HEK293 (cell line): ENCODE results near the gene SLITRK3.

Experiments
- CTCF ChIA-PET: fragments of 350-600 bp; formaldehyde crosslinking; extraction: SDS; loops from one replicate; lab custom pipeline; 2021; ENCODE audit warnings: antibody characterized with exemption; lab: Yijun Ruan, JAX
- POLR2A ChIA-PET: fragments of 300-600 bp; formaldehyde crosslinking; extraction: SDS; loops from one replicate; lab custom pipeline; 2020; ENCODE audit warnings: antibody characterized with exemption, inconsistent platforms; lab: Yijun Ruan, JAX
- H3K27ac ChIP-seq: fragments of 200-500 bp; sonication (Bioruptor generic); 2 replicates; pipeline ENCODE4 v1.5.1; 2014; ENCODE audit warnings: low read depth, low read length, control low read depth, inconsistent platforms; ENCODE audit errors: extremely low read depth
- H3K36me3 ChIP-seq, 2 experiments: fragments of 200-500 bp in 1 of 2; sonication (Bioruptor generic) in 1 of 2; 1 replicate in 1 of 2; 2 replicates in 1 of 2; pipeline ENCODE4 v1.5.1; 2014 to 2017; ENCODE audit warnings: inconsistent platforms in 2 of 2, low read length in 2 of 2; ENCODE audit not compliant: control insufficient read depth in 2 of 2, insufficient read depth in 1 of 2
- H3K4me1 ChIP-seq: fragments of 200-500 bp; sonication (Bioruptor generic); 2 replicates; pipeline ENCODE4 v1.5.1; 2014; ENCODE audit warnings: mild to moderate bottlenecking, low read length, inconsistent platforms; ENCODE audit not compliant: control insufficient read depth, insufficient read depth
- H3K4me3 ChIP-seq: 2 replicates; pipeline ENCODE4 v1.5.1; 2011; ENCODE audit warnings: low read depth, mild to moderate bottlenecking, control low read depth, low read length, moderate library complexity
- H3K9me3 ChIP-seq: fragments of 200-500 bp; sonication (Bioruptor generic); 2 replicates; pipeline ENCODE4 v1.5.1; 2014; ENCODE audit warnings: low read depth, low read length, inconsistent platforms; ENCODE audit not compliant: control insufficient read depth, insufficient read depth
- AEBP2 ChIP-seq: fragments of 450-650 bp; formaldehyde crosslinking; IDR thresholded peaks from 2 replicates; pipeline ENCODE4 v1.5.1; 2016; ENCODE audit warnings: missing biosample characterization, missing genetic modification characterization, borderline replicate concordance
- BCL11B ChIP-seq: fragments of 450-650 bp; formaldehyde crosslinking; IDR thresholded peaks from 2 replicates; pipeline ENCODE4 v1.5.1; 2016; ENCODE audit warnings: low read depth, missing biosample characterization, missing genetic modification characterization
- GLI4 ChIP-seq: fragments of 450-650 bp; formaldehyde crosslinking; IDR thresholded peaks from 2 replicates; pipeline ENCODE4 v1.5.1; 2016; ENCODE audit warnings: missing biosample characterization, missing genetic modification characterization
- HOXA7 ChIP-seq: sonication (generic); formaldehyde crosslinking; IDR thresholded peaks from 2 replicates; pipeline ENCODE4 v1.8.1; 2022; ENCODE audit warnings: missing genetic modification reagents, borderline replicate concordance
- HOXD13 ChIP-seq: sonication (generic); formaldehyde crosslinking; IDR thresholded peaks from 2 replicates; pipeline ENCODE4 v1.8.0; 2022; ENCODE audit warnings: missing genetic modification reagents, borderline replicate concordance
- KLF9 ChIP-seq: fragments of 450-650 bp; formaldehyde crosslinking; IDR thresholded peaks from 2 replicates; pipeline ENCODE4 v1.5.1; 2016; ENCODE audit warnings: missing biosample characterization, missing genetic modification characterization, low read depth
- PATZ1 ChIP-seq: fragments of 450-650 bp; formaldehyde crosslinking; IDR thresholded peaks from 2 replicates; pipeline ENCODE4 v1.5.1; 2016; ENCODE audit warnings: missing biosample characterization, missing genetic modification characterization
- SETDB1 ChIP-seq: IDR thresholded peaks from one replicate; pipeline ENCODE4 v1.6.1; 2017; ENCODE audit warnings: mild to moderate bottlenecking, low read length, moderate library complexity, mixed read lengths; ENCODE audit not compliant: insufficient read length
- ZFP41 ChIP-seq: fragments of 450-650 bp; formaldehyde crosslinking; IDR thresholded peaks from 2 replicates; pipeline ENCODE4 v1.5.1; 2016; ENCODE audit warnings: missing biosample characterization, missing genetic modification characterization, borderline replicate concordance
- ZNF10 ChIP-seq: fragments of 450-650 bp; formaldehyde crosslinking; IDR thresholded peaks from 2 replicates; pipeline ENCODE4 v1.5.1; 2017; ENCODE audit warnings: missing biosample characterization, missing genetic modification characterization
- ZNF2 ChIP-seq: fragments of 450-650 bp; formaldehyde crosslinking; IDR thresholded peaks from 2 replicates; pipeline ENCODE4 v1.5.1; 2016; ENCODE audit warnings: missing biosample characterization, missing genetic modification characterization
- ZNF248 ChIP-seq: fragments of 450-650 bp; formaldehyde crosslinking; IDR thresholded peaks from 2 replicates; pipeline ENCODE4 v1.5.1; 2017; ENCODE audit warnings: missing biosample characterization, missing genetic modification characterization
- ZNF266 ChIP-seq: fragments of 450-650 bp; formaldehyde crosslinking; IDR thresholded peaks from 2 replicates; pipeline ENCODE4 v1.5.1; 2016; ENCODE audit warnings: missing biosample characterization, missing genetic modification characterization, low read depth
- ZNF302 ChIP-seq: fragments of 450-650 bp; formaldehyde crosslinking; IDR thresholded peaks from 2 replicates; pipeline ENCODE4 v1.5.1; 2016; ENCODE audit warnings: missing biosample characterization, missing genetic modification characterization, low read depth
- ZNF398 ChIP-seq: fragments of 450-650 bp; formaldehyde crosslinking; IDR thresholded peaks from 2 replicates; pipeline ENCODE4 v1.5.1; 2017; ENCODE audit warnings: missing biosample characterization, missing genetic modification characterization
- ZNF561 ChIP-seq: fragments of 450-650 bp; IDR thresholded peaks from 2 replicates; pipeline ENCODE4 v1.5.1; 2018; ENCODE audit warnings: missing biosample characterization, missing genetic modification characterization, borderline replicate concordance
- ZNF677 ChIP-seq: fragments of 450-650 bp; IDR thresholded peaks from 2 replicates; pipeline ENCODE4 v1.5.0; 2018; ENCODE audit warnings: missing biosample characterization, mild to moderate bottlenecking, missing genetic modification characterization, moderate library complexity
- ZNF707 ChIP-seq: fragments of 450-650 bp; formaldehyde crosslinking; IDR thresholded peaks from 2 replicates; pipeline ENCODE4 v1.5.1; 2016; ENCODE audit warnings: missing biosample characterization, missing genetic modification characterization
- ZNF791 ChIP-seq: fragments of 450-650 bp; formaldehyde crosslinking; IDR thresholded peaks from 2 replicates; pipeline ENCODE4 v1.5.1; 2016; ENCODE audit warnings: missing biosample characterization, missing genetic modification characterization
- ZSCAN5A ChIP-seq: fragments of 450-650 bp; formaldehyde crosslinking; IDR thresholded peaks from 2 replicates; pipeline ENCODE4 v1.5.1; 2016; ENCODE audit warnings: missing biosample characterization, missing genetic modification characterization
- TF ChIP-seq, protein P1 (sequence below): fragments of 450-650 bp; IDR thresholded peaks from 2 replicates; pipeline ENCODE4 v1.5.1; 2018; ENCODE audit warnings: missing biosample characterization, mild to moderate bottlenecking, missing genetic modification characterization
- TF ChIP-seq, protein P2 (sequence below): fragments of 450-650 bp; formaldehyde crosslinking; IDR thresholded peaks from 2 replicates; pipeline ENCODE4 v1.5.1; 2017; ENCODE audit warnings: missing biosample characterization, mild to moderate bottlenecking, missing genetic modification characterization, moderate library complexity

The SLITRK3 gene

DNA sequence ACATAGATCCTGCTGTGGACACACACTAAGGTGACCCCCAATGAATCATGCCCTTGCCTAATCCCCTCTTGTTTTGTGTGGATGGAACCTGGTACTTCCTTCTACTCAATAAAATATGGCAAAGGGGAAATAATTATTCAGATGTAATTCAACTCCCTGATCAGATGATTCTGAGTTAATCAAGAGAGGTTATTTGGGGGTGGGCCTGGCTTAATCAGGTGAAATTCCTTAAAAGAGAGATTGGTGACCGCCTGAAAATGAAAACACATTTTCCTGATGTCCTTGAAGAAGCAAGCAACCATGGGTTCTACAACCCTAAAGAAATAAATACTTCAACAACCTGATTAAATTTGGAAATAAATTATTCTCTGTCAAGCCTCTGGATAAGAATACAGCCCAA, 8.3 kb upstream of the SLITRK3 start:
- ChIA-PET CTCF (no interaction called here), POLR2A (no interaction called here)
- Histone ChIP-seq H3K36me3 (no peaks in the 10 kb centered on the region), H3K9me3 (no peaks in the 10 kb centered on the region), H3K4me3 (no peak overlapping the region), H3K4me1 (no peaks in the 10 kb centered on the region)
- TF ChIP-seq ZNF10 (peak; percentile 82), KLF9 (tag by site-specific recombination) (no peak)
- TF ChIP-seq, all 188 proteins: peak for 1
- H3K27ac ChIP-seq = no peak overlapping the region

- ChIA-PET CTCF (no interaction called here), POLR2A (no interaction called here)
- H3K9me3 ChIP-seq = no peaks in the 10 kb centered on the region
- TF ChIP-seq ZNF266 (no peak), ZNF302 (tag by site-specific recombination) (no peak), ZSCAN5A (tag by site-specific recombination) (no peak), ZNF677 (tag by site-specific recombination) (no peak), GLI4 (no peak), ZNF707 (no peak), ZNF248 (tag by site-specific recombination) (no peak), BCL11B (tag by site-specific recombination) (no peak), ZNF10 (no peak)
- TF ChIP-seq, protein P1, sequence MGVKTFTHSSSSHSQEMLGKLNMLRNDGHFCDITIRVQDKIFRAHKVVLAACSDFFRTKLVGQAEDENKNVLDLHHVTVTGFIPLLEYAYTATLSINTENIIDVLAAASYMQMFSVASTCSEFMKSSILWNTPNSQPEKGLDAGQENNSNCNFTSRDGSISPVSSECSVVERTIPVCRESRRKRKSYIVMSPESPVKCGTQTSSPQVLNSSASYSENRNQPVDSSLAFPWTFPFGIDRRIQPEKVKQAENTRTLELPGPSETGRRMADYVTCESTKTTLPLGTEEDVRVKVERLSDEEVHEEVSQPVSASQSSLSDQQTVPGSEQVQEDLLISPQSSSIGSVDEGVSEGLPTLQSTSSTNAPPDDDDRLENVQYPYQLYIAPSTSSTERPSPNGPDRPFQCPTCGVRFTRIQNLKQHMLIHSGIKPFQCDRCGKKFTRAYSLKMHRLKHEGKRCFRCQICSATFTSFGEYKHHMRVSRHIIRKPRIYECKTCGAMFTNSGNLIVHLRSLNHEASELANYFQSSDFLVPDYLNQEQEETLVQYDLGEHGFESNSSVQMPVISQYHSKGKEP (tag by site-specific recombination) = no peak
- TF ChIP-seq, all 188 proteins: peak for 0
- H3K27ac ChIP-seq = no peak overlapping the region
- no peaks in the 10 kb centered on the region for H3K4me1 ChIP-seq
- H3K4me3 ChIP-seq = no peak overlapping the region
- H3K36me3 ChIP-seq = no peaks in the 10 kb centered on the region
These were observed 6.8 kb upstream of the SLITRK3 start for GRCh38 chr3:165202995-165203394.

GRCh38 chr3:165201964-165202363, 5.8 kb upstream of the SLITRK3 start:
- Histone ChIP-seq H3K36me3 (no peaks in the 10 kb centered on the region), H3K27ac (no peak overlapping the region)
- no peak for TF ChIP-seq HOXD13
- TF ChIP-seq ZNF561 (tag by site-specific recombination) = no peak
- no peak for TF ChIP-seq ZNF791
- no peak for TF ChIP-seq AEBP2 (tag by site-specific recombination)
- TF ChIP-seq ZFP41 (tag by site-specific recombination) = no peak
- no peak for TF ChIP-seq ZNF398 (tag by site-specific recombination)
- TF ChIP-seq HOXA7 = no peak
- TF ChIP-seq ZNF2 (tag by site-specific recombination) = no peak
- no peak for TF ChIP-seq PATZ1
- no peak for TF ChIP-seq SETDB1
- TF ChIP-seq, protein P2, sequence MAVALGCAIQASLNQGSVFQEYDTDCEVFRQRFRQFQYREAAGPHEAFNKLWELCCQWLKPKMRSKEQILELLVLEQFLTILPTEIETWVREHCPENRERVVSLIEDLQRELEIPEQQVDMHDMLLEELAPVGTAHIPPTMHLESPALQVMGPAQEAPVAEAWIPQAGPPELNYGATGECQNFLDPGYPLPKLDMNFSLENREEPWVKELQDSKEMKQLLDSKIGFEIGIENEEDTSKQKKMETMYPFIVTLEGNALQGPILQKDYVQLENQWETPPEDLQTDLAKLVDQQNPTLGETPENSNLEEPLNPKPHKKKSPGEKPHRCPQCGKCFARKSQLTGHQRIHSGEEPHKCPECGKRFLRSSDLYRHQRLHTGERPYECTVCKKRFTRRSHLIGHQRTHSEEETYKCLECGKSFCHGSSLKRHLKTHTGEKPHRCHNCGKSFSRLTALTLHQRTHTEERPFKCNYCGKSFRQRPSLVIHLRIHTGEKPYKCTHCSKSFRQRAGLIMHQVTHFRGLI (tag by site-specific recombination) = no peak
- TF ChIP-seq GLI4 = no peak
- TF ChIP-seq, all 188 proteins: peak for 0
- no peaks in the 10 kb centered on the region for H3K4me1 ChIP-seq
- H3K9me3 ChIP-seq = no peaks in the 10 kb centered on the region
- ChIA-PET POLR2A (no interaction called here), CTCF (no interaction called here)
- no peak overlapping the region for H3K4me3 ChIP-seq
